A549 (cell line): ENCODE data around the gene PRDM1. TPM values are rescaled to one million over a fixed set of nuclear protein-coding genes. Genes with fewer than 3 reads are reported as not detected.

Source experiments
- ATAC-seq, 2 experiments: fragments of 200-7000 bp in 1 of 2; fragments of >200 bp in 1 of 2; cut with Nextera tagmentation in 1 of 2; cut with Tn5 transposase in 1 of 2; 3 replicates each; pipeline versions ENCODE4 v1.8.0 to v1.9.1; 2018 to 2020; ENCODE audit warnings: mild to moderate bottlenecking in 1 of 2, moderate library complexity in 1 of 2
- CTCF ChIA-PET: fragments of 300-600 bp; sonication (Branson Sonifier 250); formaldehyde crosslinking; extraction: SDS; loops from one replicate; lab custom pipeline; 2021; ENCODE audit warnings: antibody characterized with exemption, inconsistent platforms; lab: Yijun Ruan, JAX
- POLR2A ChIA-PET: fragments of 350-600 bp; formaldehyde crosslinking; extraction: SDS; loops from one replicate; lab custom pipeline; 2021; ENCODE audit warnings: antibody characterized with exemption, inconsistent platforms; lab: Yijun Ruan, JAX
- DNase-seq, 2 experiments: peaks; one replicate each; pipeline versions ENCODE4 v3.0.0 to v3.0.0-alpha.2; 2011 to 2016; ENCODE audit warnings: low read depth in 1 of 2, low spot score in 1 of 2
- FAIRE-seq: peaks from 2 replicates; lab custom pipeline; 2011; peaks lifted over from hg19 to GRCh38; lab: Jason Lieb, UNC
- H3K27ac ChIP-seq, 2 experiments: fragments of >200 bp; sonication (Bioruptor Twin); formaldehyde crosslinking; 3 replicates each; pipeline ENCODE4 v1.5.1; 2016 to 2017
- H3K4me1 ChIP-seq: fragments of >200 bp; sonication (Bioruptor Twin); formaldehyde crosslinking; 3 replicates; pipeline ENCODE4 v1.6.1; 2016
- H3K4me2 ChIP-seq: fragments of >200 bp; sonication (Bioruptor Twin); formaldehyde crosslinking; 3 replicates; pipeline ENCODE4 v1.6.1; 2016
- H3K4me3 ChIP-seq: fragments of >200 bp; sonication (Bioruptor Twin); formaldehyde crosslinking; 3 replicates; pipeline ENCODE4 v1.5.1; 2016
- H3K9me3 ChIP-seq: fragments of >200 bp; sonication (Bioruptor Twin); formaldehyde crosslinking; 3 replicates; pipeline ENCODE4 v1.6.1; 2016
- BHLHE40 ChIP-seq: IDR thresholded peaks from 2 replicates; pipeline ENCODE4 v1.6.1; 2012; ENCODE audit warnings: low read depth, low read length, inconsistent platforms
- CBX2 ChIP-seq: fragments of 200-600 bp; sonication (generic); IDR thresholded peaks from 2 replicates; pipeline ENCODE4 v1.6.1; 2016; ENCODE audit warnings: low read depth, mild to moderate bottlenecking, borderline replicate concordance
- CBX8 ChIP-seq: fragments of 200-600 bp; sonication (generic); IDR thresholded peaks from 2 replicates; pipeline ENCODE4 v1.6.1; 2016
- CHD2 ChIP-seq: fragments of 150-350 bp; IDR thresholded peaks from 2 replicates; pipeline ENCODE4 v1.6.1; 2014; ENCODE audit warnings: low read length; ENCODE audit not compliant: partially characterized antibody
- EHF ChIP-seq: fragments of 250-450 bp; sonication (Bioruptor Pico); IDR thresholded peaks from 2 replicates; pipeline ENCODE4 v1.5.0; 2020; ENCODE audit warnings: mild to moderate bottlenecking
- EP300 ChIP-seq, 2 experiments: fragments of >200 bp; sonication (Bioruptor Twin); formaldehyde crosslinking; IDR thresholded peaks; 2 replicates in 1 of 2; 3 replicates in 1 of 2; pipeline ENCODE4 v1.6.1; 2016 to 2017
- FOSB ChIP-seq: fragments of 250-450 bp; sonication (Bioruptor Pico); IDR thresholded peaks from 2 replicates; pipeline ENCODE4 v1.5.0; 2020; ENCODE audit warnings: mild to moderate bottlenecking, moderate library complexity
- FOXS1 ChIP-seq: fragments of 250-450 bp; sonication (Bioruptor Pico); IDR thresholded peaks from 2 replicates; pipeline ENCODE4 v1.5.0; 2020; ENCODE audit warnings: mild to moderate bottlenecking, moderate library complexity
- HES2 ChIP-seq: fragments of >200 bp; sonication (Bioruptor Twin); formaldehyde crosslinking; IDR thresholded peaks from 2 replicates; pipeline ENCODE4 v1.6.1; 2016
- HEYL ChIP-seq: fragments of 250-450 bp; sonication (Bioruptor Pico); IDR thresholded peaks from 2 replicates; pipeline ENCODE4 v1.8.0; 2021; ENCODE audit warnings: mild to moderate bottlenecking, moderate library complexity
- HOXA7 ChIP-seq: fragments of 250-450 bp; sonication (Bioruptor Pico); IDR thresholded peaks from 2 replicates; pipeline ENCODE4 v1.5.0; 2020; ENCODE audit warnings: mild to moderate bottlenecking, moderate library complexity
- KDM1A ChIP-seq: fragments of 200-600 bp; sonication (generic); IDR thresholded peaks from 2 replicates; pipeline ENCODE4 v1.6.1; 2016; ENCODE audit warnings: low read depth, mild to moderate bottlenecking
- MAX ChIP-seq: IDR thresholded peaks from 2 replicates; pipeline ENCODE4 v1.6.1; 2012
- NFE2L2 ChIP-seq: fragments of 150-350 bp; conservative IDR thresholded peaks from 2 replicates; pipeline ENCODE4 v1.6.1; 2014; ENCODE audit warnings: low read length
- NR3C1 ChIP-seq: fragments of >200 bp; sonication (Bioruptor Twin); formaldehyde crosslinking; IDR thresholded peaks from 3 replicates; pipeline ENCODE4 v1.6.1; 2017
- PBX3 ChIP-seq: IDR thresholded peaks from 2 replicates; pipeline ENCODE4 v1.6.1; 2012
- RARB ChIP-seq: fragments of 250-450 bp; sonication (Bioruptor Pico); IDR thresholded peaks from 2 replicates; pipeline ENCODE4 v1.8.0; 2021; ENCODE audit warnings: mild to moderate bottlenecking, moderate library complexity
- RCOR1 ChIP-seq: fragments of 150-350 bp; IDR thresholded peaks from 2 replicates; pipeline ENCODE4 v1.6.1; 2014; ENCODE audit warnings: antibody characterized with exemption, low read length, low read depth
- RNF2 ChIP-seq: fragments of 200-600 bp; sonication (generic); IDR thresholded peaks from 2 replicates; pipeline ENCODE4 v1.6.1; 2016; ENCODE audit warnings: low read depth, mild to moderate bottlenecking, antibody characterized with exemption, moderate library complexity, borderline replicate concordance
- SMC3 ChIP-seq: fragments of >200 bp; sonication (Bioruptor Twin); formaldehyde crosslinking; IDR thresholded peaks from 3 replicates; pipeline ENCODE4 v1.6.1; 2018; ENCODE audit warnings: inconsistent platforms
- SREBF2 ChIP-seq: fragments of 450-650 bp; IDR thresholded peaks from 2 replicates; pipeline ENCODE4 v1.6.1; 2014; ENCODE audit warnings: mild to moderate bottlenecking, moderate library complexity
- TP53 ChIP-seq: fragments of 250-450 bp; sonication (Bioruptor Pico); IDR thresholded peaks from 2 replicates; pipeline ENCODE4 v1.5.0; 2021; ENCODE audit warnings: mild to moderate bottlenecking, moderate library complexity
- USF2 ChIP-seq: fragments of 450-650 bp; IDR thresholded peaks from 2 replicates; pipeline ENCODE4 v1.6.1; 2014; ENCODE audit warnings: antibody characterized with exemption
- ZC3H11A ChIP-seq: fragments of 450-650 bp; IDR thresholded peaks from 2 replicates; pipeline ENCODE4 v1.6.1; 2014; ENCODE audit warnings: antibody characterized with exemption, mild to moderate bottlenecking
- ZFP36 ChIP-seq: fragments of 450-650 bp; IDR thresholded peaks from 2 replicates; pipeline ENCODE4 v1.6.1; 2014; ENCODE audit warnings: borderline replicate concordance; ENCODE audit not compliant: partially characterized antibody
- ZSCAN20 ChIP-seq: fragments of 250-450 bp; sonication (Bioruptor Pico); IDR thresholded peaks from 2 replicates; pipeline ENCODE4 v1.8.0; 2022; ENCODE audit warnings: mild to moderate bottlenecking, moderate library complexity
- WGBS: methylation state at CpG from one replicate; pipeline ENCODE4 v1.1.6; 2017; ENCODE audit errors: missing lambda C conversion rate; 5-methylcytosine and 5-hydroxymethylcytosine counted together
- polyA plus RNA-seq, 4 experiments: library from polyadenylated mRNA; depleted of rRNA in 3 of 4; stranded (reverse); fragments of >200 nt; fragmentation: RNase III in 1 of 4; extraction: RNeasy Plus Mini Kit Qiagen cat#74134 plus additional on column Dnase treatment in 1 of 4; gene quantifications; 2 replicates in 3 of 4; 3 replicates in 1 of 4; pipeline ENCODE4 v1.2.3, GENCODE V29; 2011 to 2017

Gene PRDM1
- polyA plus RNA-seq, 2 of the 4 experiments (the other 2 are of a cell fraction): 2.6 to 11.2 TPM

- H3K4me3 ChIP-seq: no peak overlapping the region
- no peak for TF ChIP-seq ZC3H11A
- TF ChIP-seq RNF2: no peak
- TF ChIP-seq HEYL: no peak
- TF ChIP-seq EHF (CRISPR knock-in tag): no peak
- TF ChIP-seq EP300 (IDR thresholded peaks at IDR 0.05): no peak
- no peak for TF ChIP-seq USF2
- no peak for TF ChIP-seq PBX3
- TF ChIP-seq SREBF2: no peak
- no peak for TF ChIP-seq RARB (CRISPR knock-in tag)
- TF ChIP-seq MAX: no peak
- no peak for TF ChIP-seq NR3C1
- TF ChIP-seq FOXS1: no peak
- no peak for TF ChIP-seq KDM1A
- TF ChIP-seq, all 56 proteins: peak for 0
- ChIA-PET CTCF (no interaction called here), POLR2A (no interaction called here)
- Histone ChIP-seq H3K4me2 (0 out of 3 replicates have a peak overlapping the region, but pooled peaks have one; percentile 9), H3K9me3 (no peaks in the 10 kb centered on the region), H3K4me1 (peaks cover 40% of the 10 kb centered on the region), H3K27ac (no peak overlapping the region; a peak in 1 of 6 replicates)
- DNase-seq (no peak), ATAC-seq (no peak), FAIRE-seq (no peak)
- WGBS: 35% methylated on average over 4 of the region's 4 CpGs
Measured at GRCh38 chr6:106055489-106055888, 30.6 kb upstream of the PRDM1 start.

GRCh38 chr6:106056060-106056745 is 29.9 kb upstream of the PRDM1 start:
- ATAC-seq (no peak), FAIRE-seq (no peak), DNase-seq (no peak)
- POLR2A ChIA-PET: no interaction called here
- Histone ChIP-seq H3K9me3 (no peaks in the 10 kb centered on the region), H3K4me1 (peaks cover 34% of the 10 kb centered on the region), H3K27ac (no peak overlapping the region; a peak in 1 of 6 replicates), H3K4me3 (no peak overlapping the region), H3K4me2 (no peak overlapping the region)
- WGBS: 91% methylated on average over 5 of the region's 5 CpGs
- no peak for TF ChIP-seq USF2
- no peak for TF ChIP-seq HOXA7 (CRISPR knock-in tag)
- TF ChIP-seq RARB (CRISPR knock-in tag): no peak
- no peak for TF ChIP-seq ZFP36
- TF ChIP-seq NFE2L2: no peak
- no peak for TF ChIP-seq TP53 (CRISPR knock-in tag)
- no peak for TF ChIP-seq SMC3
- TF ChIP-seq RCOR1: no peak
- no peak for TF ChIP-seq MAX
- TF ChIP-seq BHLHE40: no peak
- no peak for TF ChIP-seq HES2
- TF ChIP-seq ZSCAN20 (CRISPR knock-in tag): no peak
- TF ChIP-seq FOSB (CRISPR knock-in tag): no peak
- TF ChIP-seq CBX2: no peak
- TF ChIP-seq HEYL: no peak
- no peak for TF ChIP-seq CBX8
- no peak for TF ChIP-seq FOXS1
- TF ChIP-seq CHD2: no peak
- CTCF ChIA-PET: no interaction called here
